ENCODE data around the gene YKT6. TPM values are rescaled to one million over a fixed set of nuclear protein-coding genes. Genes with fewer than 3 reads are reported as not detected.

Gene YKT6
- total and polyA plus RNA-seq, 2 of the 8 experiments (the other 6 are each of a cell fraction or from before 2014, with no cell fraction given) = 75.3 to 103 TPM

GRCh38 chr7:44212581-44213184, 11.9 kb downstream of the YKT6 start (continued):
- TF ChIP-seq SAP30 (IDR thresholded peaks at IDR 0.05; ENCODE audit: insufficient read depth, insufficient replicate concordance, low read length) = no peak

Data from H1 (cell line).